ENCODE data around the gene RNF151.

DNA sequence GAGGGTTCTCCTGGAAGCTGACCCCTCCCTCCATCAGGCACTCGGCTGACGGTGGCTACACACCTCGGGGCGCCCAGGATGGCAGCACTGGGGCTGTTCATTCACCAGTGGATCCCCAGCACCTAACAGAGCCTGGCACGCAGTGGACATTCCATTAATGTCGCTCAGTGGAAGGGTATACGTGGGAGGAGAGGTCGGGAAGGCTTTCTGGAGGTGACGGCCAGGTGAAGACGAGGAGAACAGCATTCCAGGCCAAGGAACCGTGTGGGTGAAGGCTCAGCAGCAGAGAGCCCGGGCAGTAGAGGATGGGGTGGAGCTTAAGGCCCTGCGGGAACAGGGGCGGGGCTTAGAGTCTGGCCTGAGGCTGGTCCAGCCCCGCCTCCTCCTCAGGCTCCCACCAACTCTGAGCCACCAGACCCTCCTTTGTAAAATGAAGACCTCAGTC lies 45.9 kb upstream of the RNF151 start:
- TF ChIP-seq, protein P1, sequence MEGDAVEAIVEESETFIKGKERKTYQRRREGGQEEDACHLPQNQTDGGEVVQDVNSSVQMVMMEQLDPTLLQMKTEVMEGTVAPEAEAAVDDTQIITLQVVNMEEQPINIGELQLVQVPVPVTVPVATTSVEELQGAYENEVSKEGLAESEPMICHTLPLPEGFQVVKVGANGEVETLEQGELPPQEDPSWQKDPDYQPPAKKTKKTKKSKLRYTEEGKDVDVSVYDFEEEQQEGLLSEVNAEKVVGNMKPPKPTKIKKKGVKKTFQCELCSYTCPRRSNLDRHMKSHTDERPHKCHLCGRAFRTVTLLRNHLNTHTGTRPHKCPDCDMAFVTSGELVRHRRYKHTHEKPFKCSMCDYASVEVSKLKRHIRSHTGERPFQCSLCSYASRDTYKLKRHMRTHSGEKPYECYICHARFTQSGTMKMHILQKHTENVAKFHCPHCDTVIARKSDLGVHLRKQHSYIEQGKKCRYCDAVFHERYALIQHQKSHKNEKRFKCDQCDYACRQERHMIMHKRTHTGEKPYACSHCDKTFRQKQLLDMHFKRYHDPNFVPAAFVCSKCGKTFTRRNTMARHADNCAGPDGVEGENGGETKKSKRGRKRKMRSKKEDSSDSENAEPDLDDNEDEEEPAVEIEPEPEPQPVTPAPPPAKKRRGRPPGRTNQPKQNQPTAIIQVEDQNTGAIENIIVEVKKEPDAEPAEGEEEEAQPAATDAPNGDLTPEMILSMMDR (IDR thresholded peaks at IDR 0.05) = no peak
- TF ChIP-seq ZFX (IDR thresholded peaks at IDR 0.05; ENCODE audit: borderline replicate concordance) = no peak
